ENCODE results near the gene PRAMEF4. TPM values are rescaled to one million over a fixed set of nuclear protein-coding genes. Genes with fewer than 3 reads are reported as not detected.
"Not testable (repeated sequence)": the region's sequence is repeated elsewhere in the genome, so short reads cannot be mapped to it uniquely, and the experiment has no call there.

PRAMEF4 gene
- not detected in 2 replicates for total RNA-seq
- not detected in 2 replicates for polyA plus RNA-seq

DNA sequence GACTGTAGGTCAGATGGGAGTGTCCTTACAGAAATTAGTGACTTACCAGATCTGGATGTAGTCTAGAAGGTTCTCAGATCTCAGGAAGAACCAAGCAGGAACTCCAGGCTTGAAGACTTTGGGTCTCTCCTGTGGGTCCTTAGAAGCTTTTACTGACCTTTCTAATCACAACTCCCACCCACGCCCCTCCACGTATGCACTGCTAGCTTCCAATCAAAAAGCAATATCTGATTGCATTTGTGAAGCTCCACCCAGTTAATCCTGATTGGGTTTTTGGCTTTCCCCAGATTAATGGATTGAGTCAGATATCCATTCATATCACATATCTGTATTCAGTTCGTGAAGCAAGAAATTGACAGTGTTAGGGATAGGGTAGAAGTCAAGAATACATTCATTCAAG is at the start of gene PRAMEF4:
Gene PRAMEF4, minus strand, starts transcription at position 101 of the 400 bp plus-strand sequence. CDS start 2,807 bp downstream, outside the sequence.
- H3K27ac ChIP-seq, H3K4me3 ChIP-seq: not testable (repeated sequence)

DNA sequence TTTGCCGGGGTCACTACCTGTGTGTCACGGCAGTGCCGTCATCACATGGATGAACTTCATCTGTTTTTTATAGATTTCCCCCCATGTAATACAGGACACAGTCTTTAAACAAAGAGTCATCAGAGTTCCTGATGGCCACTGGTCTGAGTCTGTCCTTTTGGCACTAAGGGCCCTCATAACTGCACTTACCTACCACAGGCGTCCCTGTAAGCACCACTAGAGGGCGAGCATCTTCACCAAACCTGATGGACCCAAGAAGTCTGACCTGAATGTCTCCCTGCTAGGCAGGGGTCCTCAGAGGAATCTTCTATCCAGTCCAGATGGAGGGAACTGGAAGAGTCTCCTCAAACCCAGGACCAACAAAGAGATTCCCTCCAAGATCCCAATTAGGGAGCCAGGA is 38.4 kb upstream of the PRAMEF4 start:
- H3K9me3 ChIP-seq (ENCODE audit: low read depth); H3K9me2 ChIP-seq (replicated peaks; ENCODE audit: insufficient read depth); H4K20me1 ChIP-seq (ENCODE audit: insufficient read depth, poor library complexity, severe bottlenecking); H3K27ac ChIP-seq; H3K36me3 ChIP-seq (replicated peaks; ENCODE audit: insufficient read depth, low read depth); H3K4me1 ChIP-seq (ENCODE audit: insufficient read depth); H3K4me2 ChIP-seq; DNase-seq (ENCODE audit: low spot score); H3K79me2 ChIP-seq; H3K27me3 ChIP-seq; H3K4me3 ChIP-seq; H2AFZ ChIP-seq: not testable (repeated sequence)
- 61% methylated on average over 4 of the region's 5 CpGs for WGBS (ENCODE audit: low lambda C conversion rate, missing lambda C conversion rate)

More for the DNA sequence above, at the start of gene PRAMEF4:
- not testable (repeated sequence) for H3K4me2 ChIP-seq; DNase-seq (ENCODE audit: low spot score); H3K27me3 ChIP-seq; H4K20me1 ChIP-seq (ENCODE audit: insufficient read depth, poor library complexity, severe bottlenecking); H3K36me3 ChIP-seq (replicated peaks; ENCODE audit: insufficient read depth, low read depth); H3K4me1 ChIP-seq (ENCODE audit: insufficient read depth); H2AFZ ChIP-seq; H3K9me2 ChIP-seq (replicated peaks; ENCODE audit: insufficient read depth); H3K79me2 ChIP-seq; H3K9me3 ChIP-seq (ENCODE audit: low read depth)
- 50% methylated on average over 3 of the region's 3 CpGs for WGBS (ENCODE audit: low lambda C conversion rate, missing lambda C conversion rate)

DNA sequence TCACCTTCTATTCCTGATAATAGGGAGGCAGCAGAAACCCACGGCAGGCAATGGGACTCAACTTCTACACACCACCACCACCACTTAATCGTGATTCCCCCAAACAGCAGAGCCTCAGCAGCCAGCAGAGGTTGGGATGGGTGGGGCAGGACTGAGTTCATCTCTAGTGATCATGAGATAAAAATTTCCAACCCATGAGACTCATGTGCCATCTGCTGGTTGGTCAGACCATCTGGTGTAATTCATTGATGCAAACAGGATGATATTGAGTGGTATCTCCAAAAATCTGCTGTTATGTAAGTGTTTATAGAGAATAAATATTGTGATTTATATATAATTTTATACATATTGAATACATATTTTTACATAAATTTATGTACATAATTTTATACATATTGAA is 35.7 kb upstream of the PRAMEF4 start:
- 63% methylated on average over 2 of the region's 2 CpGs for whole genome bisulfite sequencing (ENCODE audit: low lambda C conversion rate, missing lambda C conversion rate)
- H2AFZ ChIP-seq, H3K4me2 ChIP-seq: not testable (repeated sequence)

DNA sequence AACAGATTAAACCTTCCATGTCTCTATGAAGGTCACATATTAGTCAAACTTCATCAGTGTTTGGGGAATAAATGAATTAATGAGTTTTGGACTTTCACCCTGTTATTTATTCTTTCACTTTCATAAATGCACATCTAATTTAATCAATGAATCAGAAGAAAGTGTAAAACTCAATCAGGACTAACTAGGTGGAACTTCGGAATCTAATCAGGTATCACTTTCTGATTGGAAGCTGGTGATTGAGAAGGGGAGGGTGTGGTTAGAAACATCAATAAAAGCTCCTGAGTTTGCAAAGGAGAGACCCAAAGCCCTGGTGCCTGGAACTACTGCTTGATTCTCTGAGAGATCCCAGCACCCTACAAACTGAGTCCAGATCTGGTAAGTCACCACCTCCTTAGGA is 30.3 kb upstream of the PRAMEF4 start, which contains the start of gene PRAMEF7:
Gene PRAMEF7, plus strand, starts transcription at position 301 of the 400 bp plus-strand sequence. CDS start 1,083 bp downstream, outside the sequence.
- not testable (repeated sequence) for H3K27me3 ChIP-seq; DNase-seq (ENCODE audit: low spot score)
- no CpG with 5 or more reads among the region's 1 CpG for WGBS (ENCODE audit: low lambda C conversion rate, missing lambda C conversion rate)

More for the DNA sequence above, 35.7 kb upstream of the PRAMEF4 start:
- DNase-seq (ENCODE audit: low spot score); H3K79me2 ChIP-seq; H3K27ac ChIP-seq; H3K27me3 ChIP-seq; H3K36me3 ChIP-seq (replicated peaks; ENCODE audit: insufficient read depth, low read depth); H3K9me3 ChIP-seq (ENCODE audit: low read depth); H3K4me3 ChIP-seq; H3K4me1 ChIP-seq (ENCODE audit: insufficient read depth); H3K9me2 ChIP-seq (replicated peaks; ENCODE audit: insufficient read depth); H4K20me1 ChIP-seq (ENCODE audit: insufficient read depth, poor library complexity, severe bottlenecking): not testable (repeated sequence)

DNA sequence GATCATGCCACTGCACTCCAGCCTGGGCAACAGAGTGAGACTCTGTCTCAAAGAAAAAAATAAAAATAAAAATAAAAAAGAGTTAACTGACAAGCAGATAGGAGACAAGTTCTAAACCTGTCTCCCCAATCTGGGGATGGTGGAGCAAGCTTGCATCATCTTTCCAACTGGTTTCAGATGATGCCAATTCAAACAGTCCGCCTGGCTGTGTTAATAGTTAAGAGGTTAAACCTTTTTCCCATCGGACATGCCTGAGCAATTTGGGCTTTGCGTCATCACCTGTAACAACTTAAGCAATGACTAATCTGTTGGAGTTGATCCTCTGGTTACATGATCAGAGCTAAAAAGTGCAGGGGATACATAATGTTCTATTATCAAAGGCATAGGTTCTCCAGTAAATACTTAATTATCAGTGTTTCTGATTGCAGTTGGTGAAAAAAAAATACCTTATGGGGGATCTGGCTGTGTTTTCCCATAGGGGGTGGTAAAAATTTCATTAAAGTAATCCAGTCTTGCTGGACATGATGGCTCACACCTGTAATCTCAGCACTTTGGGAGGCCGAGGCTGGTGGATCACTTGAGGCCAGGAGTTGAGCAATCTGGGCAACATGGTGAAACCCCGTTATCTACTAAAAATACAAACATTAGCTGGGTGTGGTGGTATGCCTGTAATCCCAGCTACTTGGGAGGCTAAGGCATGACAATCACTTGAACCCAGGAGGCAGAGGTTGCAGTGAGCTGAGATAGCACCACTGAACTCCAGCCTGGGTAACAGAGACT is 18.0 kb upstream of the PRAMEF4 start:
- not testable (repeated sequence) for H3K4me3 ChIP-seq; H3K4me2 ChIP-seq; H3K9me3 ChIP-seq (ENCODE audit: low read depth); H4K20me1 ChIP-seq (ENCODE audit: insufficient read depth, poor library complexity, severe bottlenecking); H3K36me3 ChIP-seq (replicated peaks; ENCODE audit: insufficient read depth, low read depth); H2AFZ ChIP-seq; H3K4me1 ChIP-seq (ENCODE audit: insufficient read depth); H3K27ac ChIP-seq; DNase-seq (ENCODE audit: low spot score); H3K27me3 ChIP-seq; H3K9me2 ChIP-seq (replicated peaks; ENCODE audit: insufficient read depth); H3K79me2 ChIP-seq
- 78% methylated on average over 4 of the region's 5 CpGs for WGBS (ENCODE audit: low lambda C conversion rate, missing lambda C conversion rate)

More for the DNA sequence above, 30.3 kb upstream of the PRAMEF4 start, which contains the start of gene PRAMEF7:
- not testable (repeated sequence) for H3K27ac ChIP-seq; H3K36me3 ChIP-seq (replicated peaks; ENCODE audit: insufficient read depth, low read depth); H3K9me3 ChIP-seq (ENCODE audit: low read depth); H4K20me1 ChIP-seq (ENCODE audit: insufficient read depth, poor library complexity, severe bottlenecking); H3K79me2 ChIP-seq; H2AFZ ChIP-seq; H3K4me2 ChIP-seq; H3K9me2 ChIP-seq (replicated peaks; ENCODE audit: insufficient read depth); H3K4me1 ChIP-seq (ENCODE audit: insufficient read depth); H3K4me3 ChIP-seq

DNA sequence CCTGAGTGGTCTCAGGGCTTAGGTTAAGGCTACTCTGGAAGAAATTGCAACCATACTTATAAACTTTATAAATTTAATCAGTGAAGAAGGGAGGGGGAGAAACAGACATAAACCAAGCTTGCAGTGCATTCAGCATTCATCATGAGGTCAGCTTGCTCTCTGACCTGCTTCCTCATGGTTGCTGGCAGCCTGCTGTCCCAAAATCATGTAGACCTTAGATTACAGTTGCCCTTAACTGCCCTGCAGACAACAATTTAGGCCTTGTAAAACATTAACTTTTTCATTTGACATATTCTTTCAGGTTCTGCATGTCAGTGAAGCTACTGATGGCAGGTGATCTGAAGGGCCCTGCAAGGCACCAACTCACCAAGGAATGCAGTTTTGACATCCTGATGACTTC is 13.2 kb upstream of the PRAMEF4 start:
- H3K79me2 ChIP-seq; H3K4me1 ChIP-seq (ENCODE audit: insufficient read depth); H3K9me3 ChIP-seq (ENCODE audit: low read depth); H3K4me2 ChIP-seq; H3K27ac ChIP-seq; H3K9me2 ChIP-seq (replicated peaks; ENCODE audit: insufficient read depth); H2AFZ ChIP-seq; H3K27me3 ChIP-seq; H3K4me3 ChIP-seq; H3K36me3 ChIP-seq (replicated peaks; ENCODE audit: insufficient read depth, low read depth); H4K20me1 ChIP-seq (ENCODE audit: insufficient read depth, poor library complexity, severe bottlenecking); DNase-seq (ENCODE audit: low spot score): not testable (repeated sequence)

DNA sequence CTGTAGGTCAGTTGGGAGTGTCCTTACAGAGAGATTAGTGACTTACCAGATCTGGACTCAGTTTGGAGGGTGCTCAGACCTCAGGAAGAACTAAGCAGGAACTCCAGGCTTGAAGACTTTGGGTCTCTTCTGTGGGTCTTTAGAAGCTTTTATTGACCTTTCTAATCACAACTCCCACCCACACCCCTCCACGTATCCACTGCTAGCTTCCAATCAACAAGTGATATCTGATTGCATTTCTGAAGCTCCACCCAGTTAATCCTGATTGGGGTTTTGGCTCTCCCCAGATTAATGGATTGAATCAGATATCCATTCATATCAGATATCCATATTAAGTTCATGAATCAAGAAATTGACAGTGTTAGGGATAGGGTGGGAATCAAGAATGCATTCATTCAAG is 12.2 kb upstream of the PRAMEF4 start, which contains the start of gene PRAMEF10:
Gene PRAMEF10, minus strand, starts transcription at position 101 of the 400 bp plus-strand sequence. CDS start 2,423 bp downstream, outside the sequence.
- H3K4me2 ChIP-seq; H3K4me3 ChIP-seq; H3K27me3 ChIP-seq; H2AFZ ChIP-seq; H3K27ac ChIP-seq; H3K9me2 ChIP-seq (replicated peaks; ENCODE audit: insufficient read depth); H3K9me3 ChIP-seq (ENCODE audit: low read depth); H3K4me1 ChIP-seq (ENCODE audit: insufficient read depth); DNase-seq (ENCODE audit: low spot score); H4K20me1 ChIP-seq (ENCODE audit: insufficient read depth, poor library complexity, severe bottlenecking); H3K79me2 ChIP-seq; H3K36me3 ChIP-seq (replicated peaks; ENCODE audit: insufficient read depth, low read depth): not testable (repeated sequence)
- WGBS (ENCODE audit: low lambda C conversion rate, missing lambda C conversion rate) = 33% methylated on average over 1 of the region's 1 CpG

DNA sequence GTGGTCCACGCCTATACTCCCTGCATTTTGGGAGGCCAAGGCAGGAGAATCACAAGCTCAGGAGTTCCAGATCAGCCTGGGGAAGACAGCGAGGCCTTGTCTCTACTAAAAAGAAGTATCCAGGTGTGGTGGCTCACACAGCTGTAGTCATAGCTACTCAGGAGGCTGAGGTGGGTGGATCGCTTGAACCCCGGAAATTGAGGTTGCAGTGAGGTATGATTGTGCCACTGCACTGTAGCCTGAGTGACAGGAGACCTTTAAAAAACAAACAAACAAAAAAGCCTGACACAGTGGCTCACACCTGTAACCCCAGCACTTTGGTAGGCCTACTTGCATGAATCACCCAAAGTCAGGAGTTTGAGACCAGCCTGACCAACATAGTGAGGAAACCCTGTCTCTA is 7.5 kb downstream of the PRAMEF4 start:
- not testable (repeated sequence) for H3K9me2 ChIP-seq (replicated peaks; ENCODE audit: insufficient read depth); H3K9me3 ChIP-seq (ENCODE audit: low read depth); H3K4me3 ChIP-seq; H2AFZ ChIP-seq; H3K36me3 ChIP-seq (replicated peaks; ENCODE audit: insufficient read depth, low read depth); H3K4me1 ChIP-seq (ENCODE audit: insufficient read depth); H3K27me3 ChIP-seq; H3K4me2 ChIP-seq; DNase-seq (ENCODE audit: low spot score); H3K27ac ChIP-seq; H3K79me2 ChIP-seq; H4K20me1 ChIP-seq (ENCODE audit: insufficient read depth, poor library complexity, severe bottlenecking)
- WGBS (ENCODE audit: low lambda C conversion rate, missing lambda C conversion rate) = 61% methylated on average over 4 of the region's 4 CpGs
